ENCODE results near the gene RAB10.
A peak's percentile ranks its signal among the peaks of the same experiment; 100 is the strongest.
"Not testable (repeated sequence)": the region's sequence is repeated elsewhere in the genome, so short reads cannot be mapped to it uniquely, and the experiment has no call there.

Gene RAB10

GRCh38 chr2:26016706-26017045 is 17.2 kb upstream of the RAB10 start:
- H3K4me3 ChIP-seq (ENCODE audit: low read depth, low read length); H3K27me3 ChIP-seq (ENCODE audit: control insufficient read depth, insufficient read depth, low read length); H3K27ac ChIP-seq (ENCODE audit: low read depth, low read length); H3K36me3 ChIP-seq (ENCODE audit: control insufficient read depth, insufficient read depth, low read length); H3K9me3 ChIP-seq (ENCODE audit: control insufficient read depth, insufficient read depth, low read length); H3K9ac ChIP-seq (ENCODE audit: low read depth, low read length): not testable (repeated sequence)
- H3K4me1 ChIP-seq (ENCODE audit: control insufficient read depth, insufficient read depth, low read length) = peaks cover 18% of the 10 kb centered on the region

DNA sequence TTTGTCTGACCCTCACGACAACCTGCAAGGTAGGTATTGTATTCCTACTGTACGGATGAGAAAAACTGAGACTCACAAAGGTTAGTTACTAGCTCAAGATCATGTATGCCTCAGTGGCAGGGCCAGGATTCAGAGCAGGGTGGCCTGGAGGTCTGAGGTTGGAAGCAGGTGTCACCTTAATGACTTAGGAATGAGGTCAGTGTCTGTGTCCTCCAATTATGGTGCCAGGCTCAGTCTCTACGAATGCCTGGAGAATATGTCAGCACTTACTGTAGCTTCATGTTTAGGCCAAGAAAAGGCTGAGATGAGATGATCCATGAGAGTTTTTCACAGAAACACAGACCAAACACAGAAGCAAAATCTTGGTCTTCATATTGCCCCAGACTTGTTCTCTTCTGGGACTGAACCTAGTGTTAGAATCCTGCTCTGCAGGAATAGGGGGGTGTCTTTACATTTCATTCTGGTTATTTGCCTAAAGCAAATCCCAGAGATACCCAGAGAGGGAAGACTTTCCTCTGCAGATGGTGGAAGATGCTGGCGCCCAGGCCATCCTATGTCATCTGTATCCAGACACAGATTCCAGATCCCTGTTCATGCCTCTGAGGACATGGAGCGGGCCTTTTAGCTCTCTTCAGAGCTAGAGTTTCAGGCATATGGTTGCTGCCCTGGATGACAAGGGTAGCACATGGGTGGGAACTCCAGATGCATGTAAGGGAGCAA is 16.3 kb upstream of the RAB10 start:
- Histone ChIP-seq H3K27ac (ENCODE audit: low read depth, low read length) (no peak overlapping the region), H3K4me1 (ENCODE audit: control insufficient read depth, insufficient read depth, low read length) (peaks cover 9% of the 10 kb centered on the region; the same call in 1 of the 2 replicates), H3K4me3 (ENCODE audit: low read depth, low read length) (no peak overlapping the region), H3K36me3 (ENCODE audit: control insufficient read depth, insufficient read depth, low read length) (no peaks in the 10 kb centered on the region), H3K9ac (ENCODE audit: low read depth, low read length) (no peak overlapping the region), H3K9me3 (ENCODE audit: control insufficient read depth, insufficient read depth, low read length) (no peaks in the 10 kb centered on the region), H3K27me3 (ENCODE audit: control insufficient read depth, insufficient read depth, low read length) (no peaks in the 10 kb centered on the region)

DNA sequence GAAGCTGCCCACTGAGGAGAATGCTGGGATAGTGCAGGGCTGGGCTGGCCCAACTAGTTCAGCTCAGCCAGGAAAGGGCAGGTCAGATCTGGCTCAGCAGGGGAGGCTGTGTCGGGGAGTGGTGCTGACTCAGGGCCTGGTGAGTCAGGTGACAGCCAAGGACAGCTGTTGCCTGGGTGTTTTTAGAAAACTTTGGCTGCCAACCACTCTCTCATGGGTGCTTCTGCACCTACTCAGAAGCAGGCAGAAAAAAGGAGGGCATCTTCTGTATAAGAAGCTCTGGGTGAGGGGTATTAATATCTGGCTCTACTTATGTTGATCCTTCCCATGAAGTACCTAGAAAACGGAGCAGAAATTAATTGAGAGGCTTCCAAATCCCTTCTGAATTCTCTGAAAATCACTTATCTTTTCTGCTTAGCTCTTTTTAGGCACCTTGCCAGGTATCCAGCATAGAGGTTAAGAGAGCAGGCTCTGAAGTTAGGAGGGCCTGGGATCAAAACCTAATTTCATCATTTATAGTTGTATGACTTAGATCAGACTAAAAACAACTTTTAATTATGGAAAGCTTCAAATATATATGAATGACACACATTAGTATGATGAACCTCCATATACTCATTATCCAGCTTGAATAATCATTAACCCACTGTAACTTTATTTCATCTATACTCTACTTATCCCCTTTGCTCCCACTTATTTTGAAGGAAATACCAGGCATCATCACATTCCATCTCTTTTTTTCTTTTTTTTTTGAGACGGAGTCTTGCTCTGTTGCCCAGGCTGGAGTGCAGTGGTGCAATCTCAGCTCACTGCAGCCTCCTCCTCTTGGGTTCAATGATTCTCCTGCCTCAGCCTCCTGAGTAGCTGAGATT is 15.5 kb upstream of the RAB10 start:
- Histone ChIP-seq H3K27ac (ENCODE audit: low read depth, low read length) (peak overlapping the region; percentile 46), H3K4me1 (ENCODE audit: control insufficient read depth, insufficient read depth, low read length) (0 out of 2 replicates have a peak, but pooled peaks cover 6% of the 10 kb centered on the region), H3K27me3 (ENCODE audit: control insufficient read depth, insufficient read depth, low read length) (no peaks in the 10 kb centered on the region), H3K9ac (ENCODE audit: low read depth, low read length) (no peak overlapping the region), H3K36me3 (ENCODE audit: control insufficient read depth, insufficient read depth, low read length) (no peaks in the 10 kb centered on the region), H3K4me3 (ENCODE audit: low read depth, low read length) (no peak overlapping the region), H3K9me3 (ENCODE audit: control insufficient read depth, insufficient read depth, low read length) (no peaks in the 10 kb centered on the region)

- no peak overlapping the region for H3K9ac ChIP-seq (ENCODE audit: low read depth, low read length)
- no peaks in the 10 kb centered on the region for H3K9me3 ChIP-seq (ENCODE audit: control insufficient read depth, insufficient read depth, low read length)
- 0 out of 2 replicates have a peak, but pooled peaks cover 6% of the 10 kb centered on the region for H3K4me1 ChIP-seq (ENCODE audit: control insufficient read depth, insufficient read depth, low read length)
- no peak overlapping the region for H3K4me3 ChIP-seq (ENCODE audit: low read depth, low read length)
- H3K36me3 ChIP-seq (ENCODE audit: control insufficient read depth, insufficient read depth, low read length) = no peaks in the 10 kb centered on the region
- no peak overlapping the region for H3K27ac ChIP-seq (ENCODE audit: low read depth, low read length)
- no peaks in the 10 kb centered on the region for H3K27me3 ChIP-seq (ENCODE audit: control insufficient read depth, insufficient read depth, low read length)
These were observed 13.6 kb upstream of the RAB10 start for GRCh38 chr2:26020231-26020640.

DNA sequence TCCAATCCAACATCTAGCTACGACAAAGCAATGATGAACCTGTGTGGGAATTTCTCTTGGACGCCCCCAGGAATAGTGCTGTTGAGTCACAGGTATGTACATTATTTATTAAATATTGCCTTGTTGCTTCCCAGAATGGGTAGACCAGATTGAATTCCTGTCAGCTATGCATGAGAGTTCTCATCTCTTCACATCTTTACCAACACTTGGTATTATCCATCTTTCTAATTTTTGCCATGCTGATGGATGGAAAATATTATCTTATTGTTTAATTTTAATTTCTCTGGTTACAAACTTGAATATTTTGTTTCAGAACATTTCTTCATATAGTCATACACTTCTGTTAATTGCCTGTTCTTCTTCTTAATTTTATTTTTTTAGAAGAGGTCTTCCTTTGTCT is 9.6 kb upstream of the RAB10 start:
- H3K9ac ChIP-seq (ENCODE audit: low read depth, low read length) = no peak overlapping the region
- no peaks in the 10 kb centered on the region for H3K4me1 ChIP-seq (ENCODE audit: control insufficient read depth, insufficient read depth, low read length)
- H3K9me3 ChIP-seq (ENCODE audit: control insufficient read depth, insufficient read depth, low read length) = no peaks in the 10 kb centered on the region
- no peak overlapping the region for H3K27ac ChIP-seq (ENCODE audit: low read depth, low read length)
- H3K4me3 ChIP-seq (ENCODE audit: low read depth, low read length) = no peak overlapping the region
- H3K36me3 ChIP-seq (ENCODE audit: control insufficient read depth, insufficient read depth, low read length) = no peaks in the 10 kb centered on the region
- H3K27me3 ChIP-seq (ENCODE audit: control insufficient read depth, insufficient read depth, low read length) = no peaks in the 10 kb centered on the region

DNA sequence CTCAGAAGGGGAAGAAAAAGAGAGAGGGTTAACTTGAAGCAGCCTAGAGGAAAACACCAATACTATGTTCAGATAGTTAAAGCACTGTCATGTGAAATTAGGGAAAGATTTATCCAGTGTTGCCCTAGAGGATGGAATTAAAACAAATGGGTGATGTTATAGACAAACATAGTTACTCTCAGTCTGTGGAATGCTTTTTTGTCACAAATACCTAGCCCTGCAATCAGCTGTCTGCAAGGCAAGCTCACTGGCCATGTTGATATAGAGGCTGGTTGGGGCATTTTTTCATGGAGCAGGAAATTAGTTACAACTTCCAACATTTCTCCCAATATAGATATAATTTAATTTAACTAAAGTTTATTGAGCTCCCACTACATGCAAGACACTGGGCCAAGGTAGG is 8.4 kb upstream of the RAB10 start:
- no peaks in the 10 kb centered on the region for H3K36me3 ChIP-seq (ENCODE audit: control insufficient read depth, insufficient read depth, low read length)
- no peak overlapping the region for H3K27ac ChIP-seq (ENCODE audit: low read depth, low read length)
- H3K4me3 ChIP-seq (ENCODE audit: low read depth, low read length) = no peak overlapping the region
- H3K9me3 ChIP-seq (ENCODE audit: control insufficient read depth, insufficient read depth, low read length) = no peaks in the 10 kb centered on the region
- no peaks in the 10 kb centered on the region for H3K27me3 ChIP-seq (ENCODE audit: control insufficient read depth, insufficient read depth, low read length)
- H3K4me1 ChIP-seq (ENCODE audit: control insufficient read depth, insufficient read depth, low read length) = no peaks in the 10 kb centered on the region
- no peak overlapping the region for H3K9ac ChIP-seq (ENCODE audit: low read depth, low read length)

DNA sequence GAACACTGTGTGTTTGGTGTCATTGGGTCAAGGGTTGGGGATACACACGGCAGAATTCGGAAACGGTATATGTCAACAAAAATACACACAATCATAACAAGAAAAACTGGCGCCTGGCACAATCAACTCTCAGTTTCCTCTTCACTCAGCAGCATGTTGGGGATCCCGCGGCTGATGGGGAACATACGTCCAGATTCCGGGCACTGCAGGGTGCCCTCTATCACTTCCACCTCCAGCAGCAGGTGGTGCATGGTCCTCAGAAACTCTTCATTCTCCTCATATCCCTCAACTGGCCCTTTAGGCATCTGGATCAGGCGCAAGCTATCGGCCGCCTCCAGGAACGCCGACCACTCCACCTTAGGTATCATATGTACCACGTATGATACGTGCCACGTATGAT is 5.8 kb upstream of the RAB10 start:
- not testable (repeated sequence) for H3K27ac ChIP-seq (ENCODE audit: low read depth, low read length); H3K4me1 ChIP-seq (ENCODE audit: control insufficient read depth, insufficient read depth, low read length); H3K4me3 ChIP-seq (ENCODE audit: low read depth, low read length); H3K36me3 ChIP-seq (ENCODE audit: control insufficient read depth, insufficient read depth, low read length); H3K9me3 ChIP-seq (ENCODE audit: control insufficient read depth, insufficient read depth, low read length); H3K27me3 ChIP-seq (ENCODE audit: control insufficient read depth, insufficient read depth, low read length); H3K9ac ChIP-seq (ENCODE audit: low read depth, low read length)

GRCh38 chr2:26032586-26033269 is 1.2 kb upstream of the RAB10 start:
- peak overlapping the region; percentile 95 for H3K27ac ChIP-seq (ENCODE audit: low read depth, low read length)

DNA sequence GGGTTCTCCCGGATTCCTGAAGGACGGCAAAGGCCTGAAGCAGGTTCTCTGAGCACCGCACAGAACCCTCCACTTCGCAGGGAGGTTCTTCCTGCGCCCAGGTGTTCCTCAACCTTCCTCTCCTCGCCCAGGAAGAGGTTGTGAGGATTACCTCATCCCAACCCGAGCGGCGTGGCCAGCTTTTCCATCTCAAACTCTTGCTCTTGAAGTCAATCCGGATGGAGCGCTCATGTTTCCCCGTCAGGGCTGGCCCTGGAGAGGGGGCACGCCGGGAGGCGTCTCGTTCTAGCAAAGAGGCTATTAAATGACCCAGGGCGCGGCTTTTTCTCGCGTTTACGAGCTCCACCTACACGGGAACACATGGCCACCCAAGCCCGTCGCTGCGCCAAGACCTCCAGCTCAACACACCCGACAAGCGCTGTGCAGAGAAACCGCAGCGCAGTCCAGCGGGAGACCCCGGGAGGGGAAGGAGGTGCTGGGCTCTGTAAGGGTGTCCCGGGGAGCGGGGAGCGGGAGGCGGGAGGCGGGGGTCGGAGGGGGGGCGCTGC is 540 bp upstream of the RAB10 start:
- peaks cover 9% of the 10 kb centered on the region for H3K4me1 ChIP-seq (ENCODE audit: control insufficient read depth, insufficient read depth, low read length)
- peaks cover 7% of the 10 kb centered on the region; the same call in 1 of the 2 replicates for H3K36me3 ChIP-seq (ENCODE audit: control insufficient read depth, insufficient read depth, low read length)
- H3K27me3 ChIP-seq (ENCODE audit: control insufficient read depth, insufficient read depth, low read length) = no peaks in the 10 kb centered on the region
- peak overlapping the region; percentile 98 for H3K4me3 ChIP-seq (ENCODE audit: low read depth, low read length)
- H3K27ac ChIP-seq (ENCODE audit: low read depth, low read length) = peak overlapping the region; percentile 95
- H3K9me3 ChIP-seq (ENCODE audit: control insufficient read depth, insufficient read depth, low read length) = no peaks in the 10 kb centered on the region
- H3K9ac ChIP-seq (ENCODE audit: low read depth, low read length) = peak overlapping the region; percentile 68

More at GRCh38 chr2:26032586-26033269, 1.2 kb upstream of the RAB10 start:
- H3K4me1 ChIP-seq (ENCODE audit: control insufficient read depth, insufficient read depth, low read length); H3K27me3 ChIP-seq (ENCODE audit: control insufficient read depth, insufficient read depth, low read length); H3K9me3 ChIP-seq (ENCODE audit: control insufficient read depth, insufficient read depth, low read length); H3K36me3 ChIP-seq (ENCODE audit: control insufficient read depth, insufficient read depth, low read length): not testable (repeated sequence)
- Histone ChIP-seq H3K9ac (ENCODE audit: low read depth, low read length) (peak overlapping the region; percentile 68), H3K4me3 (ENCODE audit: low read depth, low read length) (peak overlapping the region; percentile 98)

DNA sequence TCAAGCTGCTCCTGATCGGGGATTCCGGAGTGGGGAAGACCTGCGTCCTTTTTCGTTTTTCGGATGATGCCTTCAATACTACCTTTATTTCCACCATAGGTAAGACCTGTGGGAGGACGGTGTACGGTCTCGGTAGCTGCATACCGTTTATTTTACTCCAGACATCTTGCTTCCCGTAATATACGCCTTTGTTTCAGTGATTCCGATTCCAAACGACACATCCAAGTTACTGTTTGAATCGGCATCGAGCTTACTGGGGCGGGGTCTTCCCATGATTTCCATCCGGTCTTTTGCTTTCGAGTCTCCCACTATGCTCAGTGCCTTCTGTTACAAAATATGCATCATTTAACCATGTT is 731 bp downstream of the RAB10 start:
- Histone ChIP-seq H3K27me3 (ENCODE audit: control insufficient read depth, insufficient read depth, low read length) (no peaks in the 10 kb centered on the region), H3K36me3 (ENCODE audit: control insufficient read depth, insufficient read depth, low read length) (peaks cover 8% of the 10 kb centered on the region; the same call in 1 of the 2 replicates), H3K4me1 (ENCODE audit: control insufficient read depth, insufficient read depth, low read length) (peaks cover 9% of the 10 kb centered on the region), H3K9me3 (ENCODE audit: control insufficient read depth, insufficient read depth, low read length) (no peaks in the 10 kb centered on the region), H3K27ac (ENCODE audit: low read depth, low read length) (peak overlapping the region; percentile 95), H3K9ac (ENCODE audit: low read depth, low read length) (peak overlapping the region; percentile 88), H3K4me3 (ENCODE audit: low read depth, low read length) (peak overlapping the region; percentile 98)
